NCI-H526 treated with DMSO at 0.1 percent for 48 hours (cell line): ENCODE results near the gene C15orf61.

Experiments
- DNase-seq: peaks from one replicate; lab custom pipeline; 2025; lab: John Stamatoyannopoulos, UW

The C15orf61 gene

DNA sequence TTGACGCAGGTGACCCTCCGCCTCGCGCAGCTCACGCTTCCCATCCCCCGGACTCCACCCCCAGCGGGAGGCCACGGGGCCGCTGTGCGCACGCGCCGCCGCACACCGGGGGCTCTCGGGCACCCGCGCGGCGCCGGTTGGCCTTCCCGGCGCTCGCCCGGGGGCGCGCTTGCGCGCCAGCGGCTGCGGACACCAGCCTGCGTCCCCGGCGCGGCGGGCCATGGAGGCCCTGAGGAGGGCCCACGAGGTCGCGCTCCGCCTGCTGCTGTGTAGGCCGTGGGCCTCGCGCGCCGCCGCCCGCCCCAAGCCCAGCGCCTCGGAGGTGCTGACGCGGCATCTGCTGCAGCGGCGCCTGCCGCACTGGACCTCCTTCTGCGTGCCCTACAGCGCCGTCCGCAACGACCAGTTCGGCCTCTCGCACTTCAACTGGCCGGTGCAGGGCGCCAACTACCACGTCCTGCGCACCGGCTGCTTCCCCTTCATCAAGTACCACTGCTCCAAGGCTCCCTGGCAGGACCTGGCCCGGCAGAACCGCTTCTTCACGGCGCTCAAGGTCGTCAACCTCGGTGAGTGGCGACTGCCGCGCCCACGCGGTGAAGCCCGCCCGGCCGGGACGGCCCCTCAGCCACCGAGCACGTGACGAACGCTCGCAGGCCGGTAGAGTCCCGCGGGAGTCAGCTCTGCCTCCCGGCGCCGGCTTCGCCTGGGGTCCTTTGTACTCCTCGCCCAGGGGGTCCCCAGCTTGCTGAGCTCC lies at the start of gene C15orf61:
Gene C15orf61, plus strand, starts transcription at position 103 of the 754 bp plus-strand sequence. Its CDS starts 118 bp downstream, at position 221.
- DNase-seq = peak; percentile 82

DNA sequence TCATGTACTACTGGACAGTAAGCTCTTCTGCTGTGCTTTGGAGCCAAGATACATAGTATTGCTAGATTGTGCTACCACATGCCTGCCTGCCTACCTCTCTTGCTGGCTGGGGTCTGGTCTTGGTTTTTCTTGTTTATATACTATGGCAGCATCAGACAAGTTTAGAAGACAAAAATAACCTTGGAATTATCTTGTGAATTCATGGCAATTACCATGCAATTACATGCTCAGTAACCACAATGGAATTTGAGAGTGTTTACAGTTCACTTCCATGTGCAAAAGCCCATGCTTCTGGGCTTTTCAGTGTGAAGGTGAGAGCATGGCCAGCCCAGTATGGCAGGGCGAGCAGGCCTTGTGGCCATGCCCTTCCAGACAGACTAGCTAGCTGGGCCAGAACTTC lies 48.0 kb upstream of the C15orf61 start:
- no peak for DNase-seq

DNA sequence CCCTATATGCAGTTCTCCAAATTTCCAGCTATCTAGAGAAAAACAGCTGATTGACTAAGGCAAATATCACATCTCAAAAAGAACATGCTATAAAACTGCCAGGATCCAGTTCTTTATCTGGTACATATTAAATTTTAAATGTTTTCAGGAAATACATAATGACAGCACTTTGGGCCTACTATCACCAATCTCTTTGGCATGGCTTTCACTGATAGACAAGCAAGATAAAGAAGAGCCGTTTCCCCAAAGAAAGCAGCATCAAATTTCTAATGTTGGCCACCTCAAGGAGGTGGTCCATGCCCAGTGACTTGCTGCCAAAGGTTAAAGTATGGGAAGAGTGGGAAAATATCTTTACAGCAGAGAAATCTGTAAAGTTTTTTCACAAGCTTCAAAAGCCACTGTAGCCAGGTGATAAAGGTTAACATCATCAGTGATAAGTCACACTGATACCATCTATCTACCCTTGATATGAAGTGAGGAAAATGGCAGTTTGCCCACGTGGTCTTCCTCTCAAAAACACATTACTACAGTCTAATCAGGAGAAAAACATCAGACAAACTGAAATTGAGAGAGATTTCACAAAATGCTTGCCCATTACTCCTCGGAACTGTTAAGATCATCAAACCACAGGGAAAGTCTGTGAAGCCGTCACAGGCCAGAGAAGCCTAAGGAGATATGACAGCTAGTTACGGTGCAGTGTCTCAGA lies 46.4 kb upstream of the C15orf61 start:
- no peak for DNase-seq

DNA sequence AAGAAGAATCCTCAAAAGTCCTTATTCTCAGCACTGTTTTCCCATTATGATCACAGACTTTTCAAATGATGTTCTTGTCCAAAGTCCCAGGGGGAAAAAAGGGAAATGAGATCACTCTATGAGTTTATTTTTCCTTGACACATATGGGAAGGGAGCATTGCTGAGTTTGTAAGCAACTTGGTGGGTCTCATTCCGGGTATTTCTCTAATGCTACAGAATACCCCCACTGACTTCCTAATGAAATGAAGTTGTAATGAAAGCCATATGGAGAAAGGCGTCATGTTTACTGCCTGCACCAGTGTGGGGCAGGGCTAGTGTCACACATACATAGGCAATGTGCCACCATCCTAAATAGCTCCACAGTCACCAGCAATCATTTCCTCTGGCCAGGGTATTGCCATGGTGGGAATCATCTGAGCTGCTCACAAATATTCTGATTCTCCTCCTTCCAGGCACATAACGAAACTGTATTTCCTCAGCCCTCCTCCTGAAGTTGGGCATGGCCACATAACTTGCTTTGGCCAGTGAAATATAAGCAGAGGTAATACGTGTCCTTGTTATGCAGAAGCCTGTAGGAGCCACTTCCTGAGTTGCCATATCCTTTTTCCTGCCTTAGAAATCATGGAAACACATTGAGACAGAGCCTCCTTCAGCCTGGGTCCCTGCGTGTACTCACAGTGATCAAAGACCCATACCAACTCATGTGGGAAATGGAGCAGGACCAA lies 41.0 kb upstream of the C15orf61 start:
- no peak for DNase-seq

DNA sequence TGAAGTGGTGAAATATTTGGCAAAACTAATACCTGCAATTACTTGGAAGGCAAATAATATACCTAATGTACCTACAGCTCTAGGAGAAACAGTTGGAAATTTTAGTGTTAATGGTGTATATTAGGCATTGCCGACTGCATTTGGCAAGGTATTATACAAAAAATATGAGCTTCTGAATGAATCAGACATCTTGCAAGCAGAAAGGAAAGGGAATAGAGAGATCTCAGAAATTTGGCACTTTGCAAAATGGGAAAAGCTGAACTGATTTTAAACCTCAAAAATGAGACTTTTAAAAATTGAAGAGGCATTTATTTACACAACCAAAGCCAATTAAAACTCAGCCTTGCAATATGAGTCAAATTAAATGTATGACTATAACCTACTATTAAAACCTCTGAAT lies 40.2 kb upstream of the C15orf61 start:
- no peak for DNase-seq

DNA sequence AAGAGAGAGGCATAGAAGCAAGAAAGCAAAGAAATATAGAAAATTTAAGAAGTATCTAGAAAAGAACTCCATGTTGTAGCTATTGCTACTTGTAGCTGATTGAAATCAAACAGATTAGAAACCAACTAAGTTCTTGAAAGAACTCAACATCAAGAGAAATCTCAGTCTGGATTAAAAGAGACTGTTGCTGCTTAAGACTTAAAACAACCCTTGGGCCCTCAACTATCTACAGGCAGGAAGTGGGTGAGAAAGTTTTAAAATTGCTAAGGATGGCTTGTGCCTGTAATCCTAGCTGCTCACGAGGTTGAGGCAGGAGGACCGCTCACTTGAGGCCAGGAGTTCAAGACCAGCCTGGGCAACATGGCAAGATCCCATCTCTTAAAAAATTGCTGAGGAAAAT lies 39.3 kb upstream of the C15orf61 start:
- DNase-seq = no peak

DNA sequence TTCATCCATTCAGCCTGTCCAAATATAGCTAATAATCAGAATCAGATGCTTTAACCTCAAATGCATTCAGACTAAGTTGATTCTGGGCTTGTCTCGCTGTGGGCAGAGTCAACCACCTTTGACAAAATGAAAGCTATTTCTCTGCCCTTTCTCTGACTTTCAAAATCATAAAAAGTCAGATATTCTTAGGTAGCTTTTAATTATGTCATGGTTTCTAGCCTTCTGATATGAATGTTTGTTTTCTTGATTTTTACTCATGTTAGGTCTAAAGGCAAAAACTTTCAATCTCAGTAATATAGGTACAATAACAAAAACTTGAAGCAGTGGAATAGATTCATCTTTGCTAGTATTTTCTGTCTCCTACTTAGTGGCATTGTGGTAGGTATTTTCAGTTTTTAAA lies 25.3 kb upstream of the C15orf61 start:
- no peak for DNase-seq

DNA sequence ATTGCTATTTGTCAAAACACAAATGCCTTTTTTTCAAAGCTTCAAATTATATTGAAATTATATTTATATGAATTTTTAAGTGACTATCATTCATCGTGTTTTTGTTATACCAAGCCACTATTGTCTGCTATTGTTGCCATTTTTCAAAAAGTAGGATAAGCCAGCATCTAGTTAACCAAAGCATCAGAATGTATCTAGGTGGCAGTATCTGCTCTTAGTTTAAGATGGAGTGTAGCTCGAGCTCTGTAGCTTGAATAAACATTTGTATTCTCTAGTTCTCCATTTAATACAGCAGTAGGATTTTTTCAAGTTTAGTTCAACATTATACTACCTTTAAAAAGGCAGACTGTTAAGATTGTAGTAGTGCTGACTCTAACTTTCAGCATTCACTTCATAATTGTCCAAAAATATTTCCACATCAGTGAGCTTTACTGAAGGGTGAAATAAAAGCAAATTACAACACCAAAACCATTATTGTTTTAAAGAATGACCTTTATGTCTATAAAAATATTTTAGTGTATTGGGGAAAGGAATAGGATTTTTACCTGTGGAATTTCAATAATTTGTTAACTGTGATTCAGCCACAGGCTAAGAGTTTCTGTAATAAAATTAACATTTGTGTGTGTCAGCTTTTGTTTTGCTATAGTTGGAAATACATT lies 19.6 kb upstream of the C15orf61 start:
- DNase-seq = peak; percentile 76

DNA sequence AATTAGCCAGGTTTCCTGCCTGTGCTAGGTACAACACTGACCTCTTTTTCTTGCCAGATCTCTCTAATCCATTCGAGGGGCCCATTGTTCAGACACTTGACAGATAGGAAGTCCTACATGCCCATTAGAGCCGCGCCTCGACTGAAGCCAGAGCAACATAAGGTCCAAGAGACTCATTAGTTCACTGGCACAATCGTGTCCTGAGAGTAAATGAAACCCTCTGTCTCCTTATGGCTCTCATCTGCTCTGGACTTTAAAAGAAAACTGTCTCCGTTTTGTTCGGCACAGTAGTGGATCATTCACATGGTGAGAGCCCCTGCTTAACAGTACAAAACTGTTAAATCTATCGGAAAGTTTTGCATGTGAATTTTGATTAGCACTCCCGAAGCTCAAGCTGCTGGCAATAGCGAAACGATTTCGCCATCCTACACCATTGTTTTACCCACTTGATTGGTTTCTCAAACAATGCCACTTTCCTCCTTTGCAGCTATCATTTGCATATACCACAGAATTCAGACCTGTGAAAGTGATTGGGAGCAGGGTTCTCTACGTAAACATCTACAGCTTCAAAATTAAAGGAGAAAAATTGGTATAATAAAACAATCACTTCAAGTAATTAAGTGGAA lies 19.0 kb upstream of the C15orf61 start:
- peak; percentile 92 for DNase-seq

DNA sequence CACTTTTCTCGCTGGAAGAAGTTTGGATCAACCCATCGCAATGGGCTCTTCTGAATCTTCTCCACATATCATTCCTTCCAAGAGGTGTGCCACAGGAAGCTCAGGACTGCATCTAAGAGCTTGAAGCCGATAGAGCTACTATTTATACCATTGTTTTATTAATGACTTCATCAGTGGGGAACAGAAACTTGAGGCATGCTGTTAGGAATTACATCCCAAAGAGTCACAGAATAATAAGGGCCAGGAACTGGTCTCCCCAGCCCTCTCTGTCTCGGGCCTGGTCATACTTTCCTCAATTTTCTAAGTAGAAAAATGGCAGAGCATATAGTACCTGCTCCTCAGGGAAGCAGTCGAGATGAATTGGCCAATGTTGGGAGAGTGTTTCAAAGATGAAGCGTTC lies 16.9 kb upstream of the C15orf61 start:
- DNase-seq = no peak

DNA sequence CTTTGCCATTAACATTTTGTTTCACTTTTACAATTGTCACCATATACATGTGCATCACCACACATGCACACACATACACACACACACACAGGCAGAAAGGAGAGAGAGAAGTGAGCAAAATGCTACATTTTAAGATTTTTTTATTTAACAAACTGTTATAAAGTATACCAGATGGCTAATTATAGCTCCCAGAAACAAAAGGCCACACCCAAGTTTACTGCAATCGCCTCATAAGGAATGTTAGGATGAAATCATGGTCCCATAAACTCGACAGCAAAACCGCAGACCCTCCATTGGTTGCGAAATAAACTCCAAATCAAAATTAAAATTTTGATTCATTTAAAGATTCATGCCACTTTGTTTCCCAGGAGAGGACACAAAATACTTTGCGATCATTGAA lies 16.1 kb upstream of the C15orf61 start:
- no peak for DNase-seq

DNA sequence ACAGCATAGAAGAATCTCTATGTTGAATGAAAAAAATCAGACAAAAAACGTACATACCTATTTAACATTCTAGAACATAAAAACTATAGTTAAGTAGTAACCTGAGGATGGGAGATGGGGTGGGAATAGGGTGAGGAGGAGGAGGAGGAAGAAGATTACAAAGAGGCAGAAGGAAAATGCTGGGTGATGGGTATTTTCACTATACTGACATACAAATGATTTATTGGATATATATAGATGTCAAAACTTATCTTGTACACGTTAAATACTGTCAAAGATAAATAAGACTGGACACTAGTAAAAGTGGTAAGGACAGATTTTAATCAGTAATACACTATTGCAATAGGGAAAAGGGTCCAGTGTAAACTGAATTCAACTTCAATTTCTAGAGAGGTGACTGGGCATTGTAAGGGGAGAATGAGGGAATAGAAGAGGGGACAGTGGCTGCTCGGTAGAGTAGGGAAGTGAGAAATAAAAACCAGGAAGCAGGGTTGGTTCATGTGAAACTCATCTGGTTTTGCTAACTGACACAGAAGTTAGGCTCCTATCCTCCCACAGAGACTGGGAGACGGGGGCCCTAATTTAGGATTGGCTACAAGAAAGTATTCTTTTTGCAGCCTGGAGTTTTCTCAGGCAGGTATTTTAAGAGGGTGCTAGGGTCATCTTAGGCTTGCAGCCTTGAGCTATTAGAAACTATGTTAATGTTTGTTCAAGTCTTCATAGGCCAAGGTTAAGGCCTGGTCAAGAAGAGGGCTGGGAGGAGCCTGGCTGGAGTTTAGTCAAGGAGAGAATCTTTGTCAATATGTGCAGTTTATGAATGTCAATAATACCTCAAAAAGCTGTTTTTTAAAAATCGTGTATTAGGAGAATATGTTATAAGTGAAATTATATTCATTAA lies 15.0 kb upstream of the C15orf61 start:
- no peak for DNase-seq

DNA sequence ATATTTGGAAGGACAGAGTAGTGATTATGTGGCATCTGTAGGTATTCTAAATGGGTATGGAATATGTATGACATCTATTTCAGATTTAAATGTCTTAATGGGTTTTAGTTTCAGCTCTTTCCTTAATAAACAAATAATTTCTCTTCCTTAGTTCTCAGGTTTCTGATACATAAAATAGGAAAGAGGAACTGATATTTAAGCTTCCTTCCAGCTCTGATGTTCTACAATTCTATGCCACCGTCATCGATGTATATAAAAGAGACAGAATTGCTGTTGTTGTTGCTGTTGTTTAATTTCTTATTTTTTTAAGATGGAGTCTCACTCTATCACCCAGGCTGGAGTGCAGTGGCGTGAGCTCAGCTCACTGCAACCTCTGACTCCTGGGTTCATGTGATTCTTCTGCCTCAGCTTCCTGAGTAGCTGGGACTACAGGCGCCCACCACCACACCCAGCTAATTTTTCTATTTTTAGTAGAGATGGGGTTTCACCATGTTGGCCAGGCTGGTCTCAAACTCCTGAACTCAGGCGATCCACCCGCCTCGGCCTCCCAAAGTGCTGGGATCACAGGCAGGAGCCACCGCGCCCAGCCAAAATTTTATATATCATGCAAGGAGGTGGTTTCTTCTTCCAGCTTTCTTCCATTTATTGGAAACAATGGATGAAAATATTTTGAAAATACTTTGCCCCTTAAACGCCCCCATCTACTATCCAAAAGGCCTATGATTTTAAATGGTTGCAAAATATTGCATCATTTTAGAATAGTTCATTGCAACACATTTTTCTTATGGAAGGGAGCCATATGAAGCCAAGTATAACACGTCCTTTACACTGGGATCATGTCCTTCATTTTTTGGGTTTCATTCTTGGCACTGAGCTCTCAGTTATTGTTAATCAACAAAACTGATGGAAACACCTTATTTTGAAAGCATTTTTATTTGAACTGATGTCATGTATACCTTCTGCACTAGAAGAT lies 13.9 kb upstream of the C15orf61 start:
- no peak for DNase-seq

DNA sequence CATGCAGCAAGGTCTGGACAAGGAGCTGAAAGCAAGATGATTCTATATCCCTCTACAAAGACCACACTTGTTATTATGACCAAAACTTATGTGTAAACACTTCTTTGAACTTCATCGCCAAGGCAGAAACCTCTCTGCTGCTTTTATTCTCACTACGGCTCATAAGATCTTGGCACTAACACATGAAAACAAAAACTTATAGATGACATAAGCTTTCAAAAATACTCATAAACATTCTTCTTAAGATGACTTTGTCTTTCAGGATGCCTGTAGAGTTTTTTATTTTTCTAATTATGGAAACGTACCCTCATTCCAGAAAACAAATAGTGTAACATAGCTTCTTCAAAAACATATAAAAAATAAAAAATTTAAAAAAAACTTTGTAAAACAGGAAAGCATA lies 12.5 kb upstream of the C15orf61 start:
- no peak for DNase-seq

DNA sequence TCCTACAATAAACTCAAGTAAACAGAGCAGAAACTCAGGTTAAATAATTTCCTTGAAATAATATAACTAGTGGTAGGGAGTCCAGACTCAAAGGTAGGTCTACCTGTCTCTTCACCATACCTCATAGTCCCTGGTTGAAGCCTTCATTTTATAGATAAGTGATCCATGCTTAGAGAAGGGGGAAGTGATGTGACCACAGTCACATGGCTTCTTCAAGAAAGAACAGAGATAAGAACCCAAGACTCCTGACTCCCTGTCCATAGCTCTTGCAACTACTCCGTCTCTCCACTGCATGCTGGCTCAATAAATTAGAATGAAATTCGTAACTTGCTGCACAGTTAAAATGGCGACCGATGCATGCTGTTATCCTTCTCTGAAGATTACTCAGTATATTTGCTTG lies 11.0 kb upstream of the C15orf61 start:
- DNase-seq = no peak

DNA sequence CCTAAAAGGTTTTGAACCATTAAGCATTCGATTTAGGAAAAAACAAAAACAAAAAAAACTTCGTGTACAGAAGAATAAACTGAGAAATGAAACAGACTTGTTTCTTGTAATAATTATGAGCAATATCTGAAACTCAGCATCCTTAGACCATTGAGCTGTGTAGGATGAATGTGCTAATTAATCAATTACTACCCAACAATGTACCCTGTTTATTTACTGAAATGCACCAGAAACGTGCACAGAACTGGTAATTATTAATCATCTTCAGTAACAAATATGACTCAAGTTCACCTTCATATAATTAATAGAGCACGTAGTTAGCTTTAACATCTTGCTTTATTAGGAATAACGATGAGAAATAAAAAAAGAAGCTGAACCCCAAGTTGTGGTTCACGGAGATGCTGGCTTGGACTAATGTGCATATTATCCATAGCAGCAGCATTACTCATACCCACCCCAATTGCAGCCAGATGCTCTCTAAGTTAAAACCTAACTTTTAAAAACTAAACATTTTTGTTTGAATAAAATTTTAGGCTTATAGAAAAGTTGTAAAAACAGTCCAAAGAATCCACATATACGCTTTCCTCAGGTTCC lies 10.2 kb upstream of the C15orf61 start:
- no peak for DNase-seq

DNA sequence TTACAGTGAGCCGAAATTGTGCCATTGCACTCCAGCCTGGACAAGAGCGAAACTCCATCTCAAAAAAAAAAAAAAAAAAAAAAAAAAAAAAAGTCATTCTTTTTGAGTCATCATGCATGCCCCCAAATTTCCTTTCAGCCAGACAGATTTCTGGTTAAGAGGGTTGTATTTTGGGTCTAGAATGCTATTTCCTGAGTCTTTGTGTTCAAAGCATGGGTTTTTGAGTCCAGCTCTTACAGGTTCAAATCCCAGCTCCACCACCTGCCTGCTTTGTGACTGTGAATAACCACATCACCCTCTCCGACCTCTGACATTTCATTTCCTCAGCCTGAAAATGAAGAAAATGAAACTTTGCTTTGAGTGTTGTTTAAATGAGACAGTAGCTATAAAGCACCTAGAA lies 9.3 kb upstream of the C15orf61 start:
- no peak for DNase-seq

DNA sequence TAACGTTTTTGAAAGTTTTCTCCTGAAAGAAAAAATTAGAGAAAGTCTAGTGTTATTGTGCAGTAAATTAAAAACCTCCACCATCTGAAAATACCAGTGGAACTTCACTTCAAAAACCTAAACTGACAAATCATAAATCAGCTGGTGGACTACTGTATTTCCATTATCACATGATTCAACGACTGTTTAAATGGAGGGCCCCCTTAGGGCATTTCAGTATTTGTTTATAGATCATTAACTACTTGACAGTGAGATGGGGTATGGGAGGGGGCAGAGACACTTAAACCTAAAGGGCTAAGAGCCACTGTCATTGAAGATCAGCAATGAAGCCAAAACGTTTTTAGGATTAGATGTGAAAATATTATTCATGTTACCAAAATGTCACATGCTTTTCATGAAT lies 8.8 kb upstream of the C15orf61 start:
- peak; percentile 54 for DNase-seq
